Middle frontal gyrus (tissue), 1 donor: ENCODE results near the gene MAL.
A peak's percentile ranks its signal among the peaks of the same experiment; 100 is the strongest.

ENCODE experiments used
- DNase-seq: peaks from one replicate; pipeline ENCODE4 v3.0.0-alpha.2; 2015; ENCODE audit warnings: low spot score; ENCODE audit errors: extremely low spot score

The MAL gene

GRCh38 chr2:95025406-95026319, at the start of gene MAL:
TSS of gene MAL (plus strand) at chr2:95025708. CDS start at chr2:95025793, 85 bp downstream.
- DNase-seq, result no peak

- DNase-seq, result no peak
Observed at GRCh38 chr2:94977826-94978225, 47.7 kb upstream of the MAL start.

GRCh38 chr2:94978917-94979316, 46.6 kb upstream of the MAL start:
- no peak for DNase-seq

- no peak for DNase-seq
Observed at GRCh38 chr2:94979406-94980375, 45.8 kb upstream of the MAL start.

- no peak for DNase-seq
Observed at GRCh38 chr2:94980406-94980805, 45.1 kb upstream of the MAL start.

GRCh38 chr2:94982156-94982555, 43.4 kb upstream of the MAL start:
- DNase-seq, result no peak

GRCh38 chr2:94982675-94983074, 42.8 kb upstream of the MAL start:
- no peak for DNase-seq

GRCh38 chr2:94984964-94985575, 40.4 kb upstream of the MAL start:
- DNase-seq, result no peak

GRCh38 chr2:94985636-94986035, 39.9 kb upstream of the MAL start:
- no peak for DNase-seq

- peak; percentile 71 for DNase-seq
Observed at GRCh38 chr2:94986392-94986963, 39.0 kb upstream of the MAL start.

GRCh38 chr2:94987074-94988020, 38.2 kb upstream of the MAL start:
- no peak for DNase-seq

GRCh38 chr2:94990956-94991355, 34.6 kb upstream of the MAL start:
- DNase-seq, result no peak

- no peak for DNase-seq
Observed at GRCh38 chr2:94992360-94992759, 33.1 kb upstream of the MAL start.

GRCh38 chr2:94993176-94994062, 32.1 kb upstream of the MAL start:
- no peak for DNase-seq

GRCh38 chr2:94994063-94994913, 31.2 kb upstream of the MAL start:
- no peak for DNase-seq

- no peak for DNase-seq
Observed at GRCh38 chr2:94994914-94995552, 30.5 kb upstream of the MAL start.

- DNase-seq, result no peak
Observed at GRCh38 chr2:94995553-94996304, 29.8 kb upstream of the MAL start.
